HG02885 (cell line): Measurements from ENCODE around the gene KDM3A.

Experiments used
- ATAC-seq: cut with Tn5 transposase; IDR thresholded peaks from one replicate; pipeline ENCODE4 v1.9.1; 2021; ENCODE audit warnings: mild to moderate bottlenecking; ENCODE audit not compliant: unreplicated experiment, poor library complexity

KDM3A gene

DNA sequence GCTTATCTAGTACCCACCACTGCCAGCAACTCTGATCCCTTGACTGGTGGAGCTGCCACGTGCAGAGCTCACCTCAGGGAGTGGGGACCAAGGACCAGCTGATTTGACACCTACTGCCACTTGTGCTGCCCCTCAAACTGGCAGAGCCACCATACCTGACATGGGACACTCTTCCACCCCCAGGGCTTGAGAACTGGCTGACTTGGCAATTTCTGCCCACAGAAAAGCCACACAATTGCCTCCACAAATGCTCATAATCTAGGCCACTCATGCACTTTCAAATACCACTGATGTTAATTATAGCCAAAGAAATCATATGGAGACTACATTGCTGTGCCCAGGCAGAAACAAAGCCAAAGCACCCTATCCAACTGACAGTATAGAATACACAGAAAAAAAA is 11.8 kb upstream of the KDM3A start:
- ATAC-seq: no peak

DNA sequence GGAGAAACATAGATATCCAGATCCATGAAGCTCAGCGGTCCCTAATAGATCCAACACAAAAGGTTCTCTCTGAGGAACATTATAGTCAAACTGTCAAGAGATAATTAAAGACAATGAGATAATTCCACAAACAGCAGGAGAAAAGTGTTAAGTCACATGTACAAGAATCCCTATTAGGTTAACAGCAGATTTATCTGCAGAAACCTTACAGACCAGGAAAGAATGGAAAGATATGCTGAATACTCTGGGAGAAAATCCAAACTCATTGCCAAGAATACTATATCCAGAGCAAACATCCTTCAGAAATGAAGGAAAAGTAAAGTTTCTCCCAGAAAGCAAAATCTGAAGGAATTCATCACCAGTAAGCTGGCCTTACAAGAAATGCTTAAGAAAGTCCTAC is 10.8 kb upstream of the KDM3A start:
- no peak for ATAC-seq

DNA sequence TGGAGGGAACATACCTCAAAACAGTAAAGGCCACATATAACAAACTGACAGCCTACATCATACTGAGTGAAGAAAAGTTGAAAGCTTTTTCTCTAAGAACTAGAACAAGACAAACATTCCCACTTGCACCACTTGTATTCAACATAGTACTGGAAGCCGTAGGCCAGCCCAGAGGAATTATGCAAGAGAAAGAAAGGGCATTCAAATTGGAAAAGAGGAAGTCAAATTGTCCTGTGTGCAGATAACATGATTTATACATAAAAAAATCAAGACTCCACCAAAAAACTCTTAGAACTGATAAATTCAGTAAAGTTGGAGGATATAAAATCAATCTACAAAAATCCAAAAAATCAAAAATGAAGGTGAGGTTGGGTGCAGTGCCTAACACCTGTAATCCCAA is 8.0 kb upstream of the KDM3A start:
- ATAC-seq: no peak

DNA sequence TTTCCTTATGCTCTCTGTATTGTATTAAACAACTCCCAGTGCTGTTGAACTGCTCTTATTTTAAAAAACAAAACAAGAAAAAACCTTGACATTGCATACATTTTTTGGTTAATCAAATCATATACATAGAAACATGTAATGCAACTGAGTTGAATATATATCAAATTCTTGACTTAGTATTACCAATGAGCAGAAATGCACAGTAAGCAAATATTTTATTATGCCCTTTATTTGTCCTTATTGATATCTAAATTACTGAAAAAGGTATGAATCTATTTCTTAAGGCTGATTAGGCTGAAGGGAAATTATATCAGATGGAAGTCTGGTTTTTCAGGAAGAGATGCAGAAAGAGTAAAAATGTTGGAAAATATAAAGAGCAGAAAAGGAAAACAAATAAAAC is 6.9 kb upstream of the KDM3A start:
- ATAC-seq: no peak

DNA sequence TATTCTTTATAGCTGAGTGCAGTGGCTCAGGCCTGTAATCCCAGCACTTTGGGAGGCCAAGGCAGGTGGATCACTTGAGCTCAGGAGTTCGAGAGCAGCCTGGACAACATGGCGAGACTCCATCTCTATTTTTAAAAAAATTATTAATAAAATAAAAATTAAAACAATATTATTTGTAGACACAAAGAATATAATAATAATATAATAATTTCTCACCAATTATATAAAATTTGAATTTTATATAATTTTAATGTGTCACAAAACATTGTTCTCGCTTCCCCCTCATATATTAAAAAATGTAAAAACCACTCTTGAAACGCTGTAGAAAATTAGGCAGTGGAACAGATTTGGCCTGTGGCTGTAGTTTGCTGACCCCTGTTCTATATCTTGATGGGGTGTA is 5.6 kb upstream of the KDM3A start:
- ATAC-seq: no peak

DNA sequence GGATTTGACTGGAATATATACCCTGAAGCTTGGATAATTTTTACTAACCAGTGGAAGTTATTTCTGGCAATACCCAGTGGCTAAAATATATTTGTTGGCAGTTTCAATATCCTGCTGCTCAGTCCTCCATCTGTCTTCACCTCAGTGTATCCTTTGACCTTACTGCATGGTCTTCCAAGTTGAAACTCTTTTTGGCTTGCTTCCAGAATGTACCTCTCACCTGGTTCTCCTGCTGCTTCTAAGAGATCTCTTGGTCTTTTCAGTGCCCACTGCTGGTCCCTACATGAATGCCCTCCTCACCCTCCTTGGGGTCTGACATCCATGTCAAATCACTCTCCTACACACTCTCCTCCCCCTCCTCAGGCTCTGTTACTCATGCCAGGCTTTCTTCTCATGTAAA is 4.8 kb upstream of the KDM3A start:
- ATAC-seq: no peak

DNA sequence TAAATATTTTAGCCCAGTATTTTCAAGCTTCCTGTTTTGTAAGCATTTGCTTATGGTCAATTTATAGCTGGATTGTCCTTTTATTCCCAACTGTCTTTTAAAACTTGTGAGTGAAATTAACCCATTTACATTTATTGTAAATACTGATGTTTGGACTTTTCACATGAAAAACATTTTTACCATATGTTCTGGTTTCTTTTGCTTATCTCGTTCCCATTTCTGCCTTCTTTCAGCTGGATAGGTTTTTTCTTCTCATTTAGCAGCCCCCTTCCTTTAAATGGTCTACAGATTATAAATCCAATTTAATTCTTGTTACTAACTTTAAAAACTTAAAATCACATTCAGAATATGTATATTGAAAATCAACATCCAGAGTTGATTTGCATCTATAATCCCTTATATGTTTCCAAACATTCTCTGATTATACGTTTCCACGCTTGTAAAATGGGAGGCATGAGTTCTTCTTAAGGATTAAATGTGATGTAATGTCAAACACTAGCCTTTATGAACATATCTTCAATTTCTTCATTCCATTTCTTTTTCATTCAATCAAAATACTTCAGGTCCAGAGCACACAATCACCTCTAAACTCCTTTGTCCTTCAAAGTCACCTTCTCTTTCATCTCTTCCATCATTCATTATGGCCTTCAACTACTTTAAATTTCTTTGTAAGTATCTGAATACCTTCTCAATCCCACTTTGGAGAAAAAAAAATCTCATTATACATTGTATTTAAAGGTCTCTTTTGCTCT is 1.1 kb upstream of the KDM3A start:
- ATAC-seq: no peak

DNA sequence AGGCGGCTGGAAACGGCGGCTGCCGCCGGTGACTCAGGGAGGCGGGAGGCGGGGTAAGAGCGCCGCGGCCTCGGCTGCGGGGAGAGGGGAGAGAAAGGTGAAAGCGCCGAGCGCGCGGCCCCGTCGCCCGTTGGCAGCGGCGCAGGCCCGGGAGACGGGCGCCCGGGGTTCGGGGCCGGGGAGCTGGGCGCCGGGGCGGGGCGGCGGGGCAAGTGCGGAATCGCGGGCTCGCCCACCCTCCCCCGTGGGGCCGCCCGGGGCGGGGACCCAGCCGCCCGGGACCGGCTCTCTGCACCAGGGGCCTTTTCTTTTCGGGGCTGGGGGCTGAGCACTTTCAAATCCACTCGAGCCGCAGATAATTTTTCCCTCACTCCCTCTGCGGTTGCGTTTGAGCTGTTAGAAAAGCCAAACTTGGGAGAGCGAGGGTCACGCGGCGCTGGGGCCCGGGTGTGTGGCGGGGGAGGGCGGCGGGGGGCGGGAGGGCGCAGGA is 266 bp downstream of the KDM3A start:
- ATAC-seq: no peak

DNA sequence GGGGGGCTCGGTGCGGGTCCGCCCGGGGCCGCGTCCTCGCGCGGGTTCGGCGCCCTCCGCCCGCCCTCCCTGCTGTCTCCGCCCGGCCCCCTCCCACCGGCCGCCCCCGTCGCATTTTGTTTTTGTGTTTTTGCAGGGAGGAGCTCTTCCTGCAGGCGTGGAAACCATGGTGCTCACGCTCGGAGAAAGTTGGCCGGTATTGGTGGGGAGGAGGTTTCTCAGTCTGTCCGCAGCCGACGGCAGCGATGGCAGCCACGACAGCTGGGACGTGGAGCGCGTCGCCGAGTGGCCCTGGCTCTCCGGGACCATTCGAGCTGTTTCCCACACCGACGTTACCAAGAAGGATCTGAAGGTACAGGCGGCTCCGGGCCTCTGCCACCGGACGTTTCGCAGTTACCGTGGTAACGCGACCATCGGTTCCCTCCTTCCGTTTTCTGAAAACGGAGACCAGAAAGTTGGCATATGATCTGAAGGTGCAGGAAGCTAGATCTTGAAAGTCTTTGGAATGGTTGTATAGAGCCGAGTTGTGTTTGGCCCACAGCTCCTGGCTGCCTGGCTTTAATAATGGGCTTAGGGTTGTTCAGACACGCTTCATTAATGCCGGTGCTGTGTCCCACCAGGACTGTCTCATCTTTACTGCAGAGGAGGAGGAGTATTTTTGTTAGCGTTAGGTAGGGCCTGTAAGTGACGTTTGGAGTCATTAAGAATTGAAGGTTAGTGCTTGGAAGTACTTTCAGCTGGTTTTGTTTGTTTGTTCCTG is 891 bp downstream of the KDM3A start:
- ATAC-seq: peak; percentile 14

DNA sequence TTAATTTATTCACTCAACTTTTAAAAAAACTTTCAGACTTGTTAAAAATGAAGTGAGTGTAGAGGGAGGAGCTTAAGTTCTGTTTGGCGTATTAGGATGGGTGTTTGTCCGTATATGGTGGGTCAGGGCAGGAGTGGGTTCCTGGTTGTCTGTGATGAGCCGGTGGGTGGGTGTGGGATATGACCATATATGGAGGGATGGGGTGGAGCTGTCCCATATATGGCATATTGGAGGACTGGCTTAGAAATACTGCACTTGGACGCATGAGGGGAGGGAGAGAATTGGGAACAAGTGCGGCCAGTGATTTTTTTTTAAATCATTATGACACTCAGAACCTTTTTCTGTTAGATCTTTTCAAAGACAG is 1.5 kb downstream of the KDM3A start:
- peak; percentile 65 for ATAC-seq

DNA sequence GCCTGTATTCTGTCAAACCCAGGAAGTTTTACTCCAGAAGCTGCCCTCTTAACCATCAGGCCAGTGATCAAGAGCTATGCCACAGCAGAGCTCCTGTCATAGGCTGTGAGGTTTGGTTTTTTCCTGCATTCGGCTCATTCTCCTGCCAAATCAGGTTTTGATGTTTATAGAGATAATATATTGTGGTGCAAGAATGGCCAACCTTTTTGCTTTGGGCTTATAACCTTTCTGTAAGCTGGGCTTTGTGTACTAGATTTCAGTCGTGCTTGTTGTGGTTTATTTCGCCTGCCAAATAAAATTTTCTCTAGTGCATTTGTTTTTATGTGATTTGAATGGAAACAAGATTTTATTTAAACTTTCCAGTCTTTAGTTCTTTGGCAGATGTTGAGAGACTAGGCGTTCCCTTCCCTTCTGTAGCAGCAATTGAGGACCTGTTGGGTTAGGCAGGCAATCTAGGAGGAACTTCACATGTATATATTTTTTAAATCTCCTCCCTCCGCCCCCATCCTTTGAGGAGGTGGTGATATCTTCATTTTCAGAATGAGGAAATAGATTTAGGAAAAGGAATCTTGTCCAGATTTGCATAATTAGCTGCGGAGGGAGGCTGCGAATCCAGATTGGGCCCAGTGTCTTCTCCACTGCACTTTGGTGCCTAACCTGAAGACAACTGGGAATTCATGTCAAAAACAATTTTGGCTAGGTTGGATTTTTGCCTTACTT is 2.6 kb downstream of the KDM3A start:
- no peak for ATAC-seq

DNA sequence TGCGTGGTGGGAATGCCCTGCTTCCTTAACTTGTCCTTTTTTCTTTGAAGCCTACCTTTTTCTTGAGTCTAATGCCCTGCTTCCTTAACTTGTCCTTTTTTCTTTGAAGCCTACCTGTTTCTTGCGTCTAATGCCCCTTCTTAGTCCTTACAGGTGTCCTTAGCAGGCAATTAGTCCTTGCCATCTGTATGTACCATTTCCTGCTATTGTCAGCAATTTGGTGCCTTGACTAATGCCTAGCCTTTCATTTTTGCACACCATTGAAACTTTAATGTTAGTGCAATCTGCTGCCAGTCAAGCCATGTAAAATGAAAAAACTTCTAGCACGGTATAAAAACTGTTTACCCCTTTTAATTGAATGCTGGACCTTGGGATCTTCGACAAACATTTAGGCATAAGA is 4.3 kb downstream of the KDM3A start:
- no peak for ATAC-seq

DNA sequence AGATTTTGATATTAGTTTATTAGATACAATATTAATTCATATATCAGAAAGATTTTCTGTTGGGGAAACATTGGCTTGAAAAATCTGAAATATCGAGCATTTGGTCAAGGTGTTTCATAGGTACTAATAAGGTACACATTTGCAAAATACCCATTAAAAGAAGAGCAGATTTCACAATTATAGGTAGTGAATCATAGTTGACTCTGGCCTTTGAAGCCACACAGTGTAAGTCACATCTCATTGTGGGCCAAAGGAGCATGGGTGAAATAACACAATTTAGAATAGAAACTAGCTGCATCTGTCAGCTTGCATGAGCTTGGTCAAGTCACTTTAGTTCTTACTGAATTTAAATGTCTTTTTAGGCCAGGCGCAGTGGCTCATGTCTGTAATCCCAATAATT is 4.9 kb downstream of the KDM3A start:
- no peak for ATAC-seq

DNA sequence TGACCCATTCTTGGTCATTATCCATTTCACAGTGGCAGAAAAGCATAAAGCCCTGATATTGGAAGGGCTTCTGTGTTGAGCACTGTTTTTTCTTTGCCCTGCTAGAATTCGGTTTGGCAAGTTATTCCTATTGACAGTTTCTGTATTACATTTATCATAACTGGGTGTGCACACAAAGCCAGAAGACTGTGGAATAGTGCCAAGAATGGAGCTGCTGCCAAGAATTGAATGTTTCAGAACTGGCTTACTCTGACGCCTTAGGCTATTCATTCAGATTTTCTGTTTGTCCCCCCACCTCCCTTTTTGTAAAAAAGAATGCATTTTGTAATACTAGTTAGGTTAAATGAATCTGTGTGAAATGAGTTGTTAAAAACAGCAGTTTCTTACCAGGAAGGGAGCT is 12.7 kb downstream of the KDM3A start:
- ATAC-seq: no peak

DNA sequence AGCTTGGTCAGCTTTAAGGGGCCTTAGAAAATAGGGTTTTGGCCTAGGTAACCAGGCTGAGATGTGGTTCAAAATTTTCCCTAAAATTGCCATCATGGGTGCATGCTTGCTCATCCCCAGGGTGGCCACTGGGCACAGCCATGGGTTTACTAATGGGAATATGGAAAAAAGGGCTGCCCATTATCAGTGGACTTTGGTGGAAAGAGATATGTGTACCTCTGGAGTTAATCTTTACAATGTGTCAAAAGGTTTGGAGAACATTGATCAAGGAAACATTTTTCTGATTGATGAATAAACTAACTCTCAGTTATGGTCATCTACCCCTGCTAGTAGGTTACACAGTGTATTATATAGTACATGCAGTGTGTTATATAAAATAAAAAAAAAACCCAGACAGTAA is 13.1 kb downstream of the KDM3A start:
- ATAC-seq: no peak

DNA sequence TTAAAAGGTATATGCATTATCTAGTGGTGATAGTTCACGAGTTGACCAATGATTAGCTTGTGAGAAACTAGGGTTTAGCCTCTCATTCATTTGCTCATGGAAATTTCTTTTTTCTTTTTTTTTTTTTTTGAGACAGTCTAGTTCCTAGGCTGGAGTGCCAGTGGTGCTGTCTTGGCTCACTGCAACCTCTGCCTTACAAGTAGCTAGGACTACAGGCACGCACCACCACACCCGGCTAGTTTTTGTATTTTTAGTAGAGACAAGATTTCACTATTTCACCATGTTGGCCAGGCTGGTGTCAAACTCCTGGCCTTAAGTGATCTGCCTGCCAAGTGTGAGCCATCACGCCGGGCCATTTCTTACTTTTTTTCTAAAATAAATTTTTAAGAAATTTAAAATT is 14.0 kb downstream of the KDM3A start:
- no peak for ATAC-seq

DNA sequence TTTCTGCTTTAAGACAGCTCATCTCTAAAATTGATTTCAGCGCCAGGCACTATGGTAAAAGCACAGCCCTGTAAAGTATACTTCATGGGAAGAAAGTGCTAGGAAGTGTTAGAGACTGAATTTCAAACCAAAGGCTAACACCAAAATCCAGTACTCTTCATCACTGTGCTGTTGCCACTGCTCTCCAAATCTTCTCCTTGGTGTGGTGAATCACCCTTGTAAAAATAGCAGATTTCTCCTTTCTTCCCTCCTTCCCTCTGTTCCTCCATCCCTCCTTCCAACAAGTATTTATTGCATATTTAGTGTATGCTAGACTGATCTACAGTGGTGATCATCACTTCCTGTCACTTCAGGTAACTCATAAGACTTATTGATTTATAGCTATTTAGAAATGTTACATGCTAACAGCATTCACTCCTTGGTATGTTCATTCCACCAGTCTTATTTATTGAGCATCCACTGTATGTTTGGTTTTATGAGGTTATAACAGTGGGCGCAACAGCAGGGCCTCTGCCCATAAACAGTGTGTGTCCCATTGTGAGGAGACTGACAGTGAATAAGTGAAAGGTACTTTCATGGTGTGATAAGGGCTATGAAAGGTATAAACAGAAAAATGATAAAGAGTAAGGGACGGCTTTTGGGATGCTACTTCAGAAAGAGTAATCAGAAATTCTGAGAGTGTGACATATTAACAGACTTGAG is 20.0 kb downstream of the KDM3A start:
- no peak for ATAC-seq

DNA sequence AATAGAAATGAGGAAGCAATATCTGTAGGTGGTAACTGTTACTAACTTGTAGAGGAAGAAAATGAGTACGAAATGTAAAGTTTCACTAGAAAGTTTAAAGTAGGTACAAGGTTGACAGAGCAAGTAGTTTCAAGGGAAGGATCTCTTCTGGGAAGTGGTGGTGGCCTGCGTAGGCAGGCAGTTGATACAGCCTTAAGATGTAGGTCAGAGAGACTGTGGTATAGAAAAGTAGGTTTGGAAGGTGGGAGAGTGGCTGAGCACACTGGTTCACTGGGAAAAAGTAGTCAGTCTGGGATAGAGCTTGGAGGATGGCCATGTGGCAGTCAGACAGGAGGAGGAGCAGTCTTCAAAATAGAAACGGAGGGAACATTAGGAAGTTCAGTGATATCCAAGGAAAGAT is 23.5 kb downstream of the KDM3A start:
- no peak for ATAC-seq

DNA sequence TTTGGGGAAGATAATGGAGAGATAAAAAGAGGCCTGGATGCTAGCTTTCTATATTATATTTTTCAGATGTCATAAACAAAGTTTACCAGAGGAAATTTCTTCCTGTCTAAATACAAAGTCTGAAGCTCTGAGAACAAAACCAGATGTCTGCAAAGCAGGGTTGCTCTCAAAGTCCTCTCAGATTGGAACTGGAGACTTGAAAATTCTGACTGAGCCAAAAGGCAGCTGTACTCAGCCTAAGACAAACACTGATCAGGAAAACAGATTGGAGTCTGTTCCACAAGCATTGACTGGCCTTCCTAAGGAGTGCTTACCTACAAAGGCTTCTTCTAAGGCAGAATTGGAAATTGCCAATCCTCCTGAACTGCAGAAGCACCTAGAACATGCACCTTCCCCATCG is 25.1 kb downstream of the KDM3A start:
- no peak for ATAC-seq

DNA sequence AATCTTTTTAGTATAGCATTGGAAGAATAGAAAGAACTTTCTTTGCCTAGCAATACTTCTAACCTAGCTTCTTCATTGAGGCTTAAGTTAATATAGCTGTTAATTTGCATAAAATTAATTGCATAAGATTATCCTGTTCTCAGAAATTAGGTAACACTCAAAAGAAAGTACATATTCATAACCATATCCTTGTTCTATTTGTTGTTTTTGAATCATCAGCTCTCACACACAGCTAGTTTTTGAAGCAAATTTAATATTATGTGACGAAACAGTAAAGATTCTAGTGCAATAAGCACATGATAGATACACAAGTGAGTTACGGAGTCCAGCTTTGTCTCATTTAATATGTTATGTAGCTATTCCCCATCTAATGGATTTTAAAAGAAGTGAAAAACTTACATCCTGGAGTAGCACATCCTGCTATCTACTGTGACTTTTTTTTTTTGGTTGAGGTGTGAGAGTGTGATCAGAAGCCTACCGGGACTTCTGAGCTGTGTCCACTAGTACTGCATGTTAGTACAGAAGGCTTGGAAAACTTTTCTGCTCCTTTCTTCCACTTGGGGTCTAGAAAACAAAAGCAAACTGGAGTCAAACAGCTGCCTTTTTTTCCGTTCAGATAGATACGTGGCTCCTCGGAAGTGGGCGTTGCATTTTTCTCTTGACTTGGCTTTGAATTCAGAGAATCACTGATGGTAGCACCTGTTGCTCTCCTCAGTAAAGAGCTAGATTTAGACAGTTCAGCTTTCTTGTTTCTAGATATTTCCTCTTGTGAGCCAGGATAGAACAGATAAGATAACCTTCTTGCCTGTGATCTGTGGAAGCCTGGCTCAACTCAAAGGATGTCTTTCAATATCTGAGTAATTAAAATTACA is 27.2 kb downstream of the KDM3A start:
- no peak for ATAC-seq
